Measurements from ENCODE around the gene SESN2. TPM values are rescaled to one million over a fixed set of nuclear protein-coding genes. Genes with fewer than 3 reads are reported as not detected.

The SESN2 gene
- total and polyA plus RNA-seq, 10 of the 15 experiments (the other 5 are each of a cell fraction or from before 2014, with no cell fraction given) = 1.5 to 40.9 (median 17.8) TPM

DNA sequence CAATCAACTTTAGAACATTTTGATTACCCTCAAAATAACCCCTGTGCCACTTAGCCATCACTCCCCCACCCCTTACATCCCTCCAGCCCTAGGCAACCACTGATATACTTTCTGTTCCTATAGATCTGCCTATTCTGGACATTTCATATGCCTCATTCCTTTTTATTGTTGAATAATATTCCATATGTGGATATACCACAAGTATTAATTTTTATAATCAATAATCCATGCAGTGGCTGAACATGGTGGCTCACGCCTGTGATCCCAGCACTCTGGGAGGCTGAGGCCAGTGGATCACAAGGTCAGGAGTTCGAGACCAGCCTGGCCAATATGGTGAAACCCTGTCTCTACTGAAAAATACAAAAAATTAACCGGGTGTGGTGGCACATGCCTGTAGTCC lies 49.4 kb downstream of the SESN2 start:
- DNase-seq (ENCODE audit: low read depth, low spot score) = no peak
- H3K27me3 ChIP-seq (replicated peaks in 1 of 2; ENCODE audit: control insufficient read depth in 2 of 2, insufficient read depth in 2 of 2, low read length in 1 of 2) = no peaks in the 10 kb centered on the region
- H3K4me1 ChIP-seq (ENCODE audit: control insufficient read depth, insufficient read depth, low read length) = no peaks in the 10 kb centered on the region
- no peak overlapping the region for H3K4me2 ChIP-seq (ENCODE audit: control insufficient read depth, insufficient read depth)
- no peak overlapping the region for H2AFZ ChIP-seq (ENCODE audit: control insufficient read depth, low read depth, low read length)
- in situ Hi-C loops (cut with MboI) (no loop called here), intact Hi-C loops (cut with micrococcal nuclease; ENCODE audit: unreplicated experiment) (no loop called here)
- CTCF ChIA-PET = interaction anchor here (0.7 to 0.8 kb wide), 2 partner anchors 52 to 59 kb away, joined by 3 read pairs; no protein-coding TSS in a partner anchor
- TF ChIP-seq CBX3 (IDR thresholded peaks at IDR 0.05; ENCODE audit: borderline replicate concordance, low read depth) (no peak), FOXK2 (IDR thresholded peaks at IDR 0.05) (no peak)
- SMC1A ChIA-PET (ENCODE audit: uncharacterized antibody, unreplicated experiment) = no interaction called here
- RAD21 ChIA-PET (ENCODE audit: unreplicated experiment) = no interaction called here
- FAIRE-seq = no peak
- H3K79me2 ChIP-seq (ENCODE audit: control insufficient read depth, insufficient read depth, low read length) = no peaks in the 10 kb centered on the region
- 34% methylated on average over 3 of the region's 3 CpGs for WGBS (ENCODE audit: insufficient coverage, insufficient replicate concordance, low lambda C conversion rate, missing lambda C conversion rate)
- no peak overlapping the region for H3K27ac ChIP-seq (ENCODE audit: control insufficient read depth, insufficient read depth)
- H4K20me1 ChIP-seq (ENCODE audit: control insufficient read depth, insufficient read depth) = no peaks in the 10 kb centered on the region
- no TSS peak for BruUV-seq (replicated peaks)
- no peaks in the 10 kb centered on the region for H3K36me3 ChIP-seq (ENCODE audit: control insufficient read depth in 2 of 2, insufficient read depth in 2 of 2, low read length in 1 of 2)
- no peak overlapping the region for H3K9ac ChIP-seq (ENCODE audit: control insufficient read depth, insufficient read depth, low read length)
- no peaks in the 10 kb centered on the region for H3K9me3 ChIP-seq (replicated peaks; ENCODE audit: control insufficient read depth, insufficient read depth, low read length)
- H3K4me3 ChIP-seq = no peak overlapping the region
- no peak for ATAC-seq
- POLR2A ChIA-PET = interaction anchor here (0.6 kb wide), 1 partner anchor 59 kb away, joined by 4 read pairs; no protein-coding TSS in a partner anchor

DNA sequence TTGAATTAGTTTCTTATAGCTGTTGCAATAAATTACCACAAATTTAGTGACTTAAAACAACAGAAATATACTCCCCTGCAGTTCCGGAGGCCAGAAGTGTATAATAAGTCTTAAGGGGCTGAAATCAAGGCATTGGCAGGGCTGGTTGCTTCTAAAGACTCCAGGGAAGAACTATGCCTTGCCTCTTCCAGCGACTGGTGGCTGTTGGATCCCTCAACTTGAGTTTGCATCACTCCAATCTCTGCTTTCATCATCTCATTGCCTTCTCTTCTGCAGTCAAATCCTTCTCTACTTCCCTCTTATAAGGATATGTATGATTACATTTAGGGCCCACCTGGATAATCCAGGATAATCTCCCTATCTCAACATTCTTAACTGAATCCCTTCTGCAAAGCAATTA lies 50.4 kb downstream of the SESN2 start:
- ATAC-seq (no peak), FAIRE-seq (no peak), DNase-seq (ENCODE audit: low read depth, low spot score) (no peak)
- RAD21 ChIA-PET (ENCODE audit: unreplicated experiment) = no interaction called here
- no peaks in the 10 kb centered on the region for H3K27me3 ChIP-seq (replicated peaks in 1 of 2; ENCODE audit: control insufficient read depth in 2 of 2, insufficient read depth in 2 of 2, low read length in 1 of 2)
- no peaks in the 10 kb centered on the region for H3K79me2 ChIP-seq (ENCODE audit: control insufficient read depth, insufficient read depth, low read length)
- H3K4me1 ChIP-seq (ENCODE audit: control insufficient read depth, insufficient read depth, low read length) = no peaks in the 10 kb centered on the region
- no peak for TF ChIP-seq SMC3 (IDR thresholded peaks at IDR 0.05; ENCODE audit: borderline replicate concordance, low read length)
- no peak for TF ChIP-seq YBX1 (IDR thresholded peaks at IDR 0.05)
- no peak for TF ChIP-seq CHD4 (IDR thresholded peaks at IDR 0.05)
- no peak for TF ChIP-seq NFIC (IDR thresholded peaks at IDR 0.05; ENCODE audit: low read depth, low read length)
- H2AFZ ChIP-seq (ENCODE audit: control insufficient read depth, low read depth, low read length) = no peak overlapping the region
- POLR2A ChIA-PET = interaction anchor here (0.6 kb wide), 1 partner anchor 20 kb away, joined by 3 read pairs; no protein-coding TSS in a partner anchor
- 66% methylated on average over 2 of the region's 2 CpGs for WGBS (ENCODE audit: insufficient coverage, insufficient replicate concordance, low lambda C conversion rate, missing lambda C conversion rate)
- no peaks in the 10 kb centered on the region for H3K36me3 ChIP-seq (ENCODE audit: control insufficient read depth in 2 of 2, insufficient read depth in 2 of 2, low read length in 1 of 2)
- H3K4me3 ChIP-seq = no peak overlapping the region
- no TSS peak for BruUV-seq (replicated peaks)
- H3K9ac ChIP-seq (ENCODE audit: control insufficient read depth, insufficient read depth, low read length) = no peak overlapping the region
- H3K9me3 ChIP-seq (replicated peaks; ENCODE audit: control insufficient read depth, insufficient read depth, low read length) = no peaks in the 10 kb centered on the region
- no peak overlapping the region for H3K4me2 ChIP-seq (ENCODE audit: control insufficient read depth, insufficient read depth)
- H4K20me1 ChIP-seq (ENCODE audit: control insufficient read depth, insufficient read depth) = no peaks in the 10 kb centered on the region
- SMC1A ChIA-PET (ENCODE audit: uncharacterized antibody, unreplicated experiment) = no interaction called here
- in situ Hi-C loops (cut with MboI) = no loop called here
- no peak overlapping the region for H3K27ac ChIP-seq (ENCODE audit: control insufficient read depth, insufficient read depth)
- CTCF ChIA-PET = interaction anchor here (0.7 kb wide), 1 partner anchor 51 kb away, joined by 3 read pairs; no protein-coding TSS in a partner anchor
- intact Hi-C loops (cut with micrococcal nuclease; ENCODE audit: unreplicated experiment) = no loop called here

Measured in GM12878 (cell line).